Mesenchymal stem cell (in vitro differentiated cells and primary cell): ENCODE results near the gene SIK3.
"Not testable (repeated sequence)": the region's sequence is repeated elsewhere in the genome, so short reads cannot be mapped to it uniquely, and the experiment has no call there.

Source experiments
- DNase-seq: peaks from one replicate; pipeline ENCODE4 v3.0.0-alpha.2; 2013
- H2AFZ ChIP-seq: one replicate; pipeline ENCODE4 v1.6.1; 2013; ENCODE audit warnings: low read depth, mild to moderate bottlenecking, control low read depth, inconsistent platforms, low read length, moderate library complexity
- H2AK5ac ChIP-seq: 2 replicates; pipeline ENCODE4 v1.6.1; 2013; ENCODE audit warnings: low read length, moderate library complexity, mild to moderate bottlenecking, inconsistent platforms; ENCODE audit not compliant: severe bottlenecking
- H2BK120ac ChIP-seq: one replicate; pipeline ENCODE4 v1.6.1; 2013; ENCODE audit warnings: low read depth, mild to moderate bottlenecking, inconsistent platforms, low read length, moderate library complexity
- H2BK12ac ChIP-seq, 2 experiments: one replicate each; pipeline ENCODE4 v1.6.1; 2013; ENCODE audit warnings: inconsistent platforms in 2 of 2, low read length in 2 of 2, mild to moderate bottlenecking in 2 of 2, moderate library complexity in 2 of 2, control low read depth in 1 of 2
- H2BK15ac ChIP-seq: one replicate; pipeline ENCODE4 v1.6.1; 2013; ENCODE audit warnings: mild to moderate bottlenecking, low read depth, inconsistent platforms; ENCODE audit not compliant: poor library complexity, severe bottlenecking
- H2BK5ac ChIP-seq: 2 replicates; pipeline ENCODE4 v1.6.1; 2013; ENCODE audit warnings: low read depth, mild to moderate bottlenecking, low read length, control low read depth, inconsistent platforms; ENCODE audit not compliant: poor library complexity, severe bottlenecking
- H3K14ac ChIP-seq, 2 experiments: one replicate each; pipeline ENCODE4 v1.6.1; 2013; ENCODE audit warnings: inconsistent platforms in 2 of 2, low read length in 2 of 2, control low read depth in 1 of 2, mild to moderate bottlenecking in 1 of 2, moderate library complexity in 1 of 2
- H3K18ac ChIP-seq, 2 experiments: one replicate each; pipeline ENCODE4 v1.6.1; 2013; ENCODE audit warnings: inconsistent platforms in 2 of 2, low read length in 2 of 2, control low read depth in 1 of 2, low read depth in 1 of 2, mild to moderate bottlenecking in 1 of 2
- H3K23ac ChIP-seq, 2 experiments: one replicate each; pipeline ENCODE4 v1.6.1; 2013; ENCODE audit warnings: inconsistent platforms in 2 of 2, low read length in 2 of 2, mild to moderate bottlenecking in 2 of 2, moderate library complexity in 2 of 2, control low read depth in 1 of 2
- H3K27ac ChIP-seq: 2 replicates; pipeline ENCODE4 v1.5.1; 2013; ENCODE audit warnings: mild to moderate bottlenecking, moderate library complexity, low read length, control low read depth, inconsistent platforms; ENCODE audit not compliant: poor library complexity, severe bottlenecking
- H3K27me3 ChIP-seq, 2 experiments: 2 replicates each; pipeline versions ENCODE4 v1.6.1 to v1.7.0; 2013; ENCODE audit warnings: low read length in 2 of 2, mild to moderate bottlenecking in 2 of 2, moderate library complexity in 2 of 2, control low read depth in 1 of 2, inconsistent platforms in 1 of 2; ENCODE audit not compliant: control insufficient read depth in 1 of 2, insufficient read depth in 1 of 2
- H3K36me3 ChIP-seq, 2 experiments: 2 replicates each; pipeline versions ENCODE4 v1.6.1 to v1.7.0; 2013; ENCODE audit warnings: low read length in 2 of 2, control low read depth in 1 of 2, inconsistent platforms in 1 of 2, low read depth in 1 of 2, mild to moderate bottlenecking in 1 of 2; ENCODE audit not compliant: insufficient read depth in 2 of 2, control insufficient read depth in 1 of 2
- H3K4ac ChIP-seq, 2 experiments: one replicate each; pipeline ENCODE4 v1.6.1; 2013; ENCODE audit warnings: inconsistent platforms in 2 of 2, low read length in 2 of 2, mild to moderate bottlenecking in 2 of 2, moderate library complexity in 2 of 2, control low read depth in 1 of 2, low read depth in 1 of 2
- H3K4me1 ChIP-seq: 2 replicates; pipeline ENCODE4 v1.6.1; 2013; ENCODE audit warnings: low read depth, low read length, control low read depth; ENCODE audit not compliant: control insufficient read depth, insufficient read depth
- H3K4me2 ChIP-seq: 2 replicates; pipeline ENCODE4 v1.6.1; 2013; ENCODE audit warnings: low read length, mild to moderate bottlenecking, inconsistent platforms; ENCODE audit not compliant: poor library complexity, severe bottlenecking
- H3K4me3 ChIP-seq, 2 experiments: 2 replicates each; pipeline versions ENCODE4 v1.5.1 to v1.7.0; 2013; ENCODE audit warnings: low read length in 2 of 2, mild to moderate bottlenecking in 2 of 2, control low read depth in 1 of 2, low read depth in 1 of 2; ENCODE audit not compliant: insufficient read depth in 1 of 2
- H3K79me1 ChIP-seq: replicated peaks from 2 replicates; pipeline ENCODE4 v1.6.1; 2013; ENCODE audit warnings: mild to moderate bottlenecking, control low read depth, low read length, inconsistent platforms; ENCODE audit not compliant: poor library complexity, severe bottlenecking
- H3K9ac ChIP-seq: 2 replicates; pipeline ENCODE4 v1.7.0; 2013; ENCODE audit warnings: mild to moderate bottlenecking, low read length, moderate library complexity
- H3K9me3 ChIP-seq: 2 replicates; pipeline ENCODE4 v1.7.0; 2013; ENCODE audit warnings: mild to moderate bottlenecking, low read length; ENCODE audit not compliant: control insufficient read depth
- H4K8ac ChIP-seq: one replicate; pipeline ENCODE4 v1.6.1; 2013; ENCODE audit warnings: inconsistent platforms, mild to moderate bottlenecking, low read length, moderate library complexity
- H4K91ac ChIP-seq: one replicate; pipeline ENCODE4 v1.6.1; 2013; ENCODE audit warnings: mild to moderate bottlenecking, low read length, inconsistent platforms
- WGBS: methylation state at CpG from one replicate; pipeline ENCODE4 v1.1.7; 2013; ENCODE audit warnings: mixed read lengths; 5-methylcytosine and 5-hydroxymethylcytosine counted together

Gene SIK3

DNA sequence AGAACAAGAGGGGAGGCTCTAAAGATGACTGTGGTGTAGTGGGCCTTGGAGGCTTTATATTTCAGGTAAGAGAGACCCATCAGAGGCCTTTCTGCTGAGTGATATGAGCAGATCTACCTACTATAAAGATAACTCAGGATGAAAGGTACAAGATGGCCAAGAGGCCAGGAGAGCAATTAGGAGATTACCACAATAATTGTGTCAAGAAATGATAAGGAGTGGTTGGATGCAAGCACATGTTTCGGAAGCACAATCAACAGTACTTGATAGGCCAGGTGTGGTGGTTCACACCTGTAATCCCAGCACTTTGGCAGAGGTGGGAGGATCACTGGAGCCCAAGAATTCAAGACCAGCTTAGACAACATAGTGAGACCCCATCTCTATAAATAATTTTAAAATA lies 43.8 kb downstream of the SIK3 start:
- Histone ChIP-seq H3K4me1 (no peaks in the 10 kb centered on the region), H3K4me3 (no peak overlapping the region), H3K14ac (no peak overlapping the region), H3K27me3 (no peaks in the 10 kb centered on the region), H3K4ac (no peak overlapping the region), H2BK5ac (no peak overlapping the region), H2BK12ac (no peak overlapping the region), H3K18ac (no peak overlapping the region), H3K36me3 (no peaks in the 10 kb centered on the region), H2AFZ (no peak overlapping the region), H2BK15ac (no peak overlapping the region), H2AK5ac (no peak overlapping the region), H4K91ac (no peak overlapping the region), H3K9ac (no peak overlapping the region), H2BK120ac (no peak overlapping the region), H3K4me2 (no peak overlapping the region), H3K79me1 (peaks cover 28% of the 10 kb centered on the region), H4K8ac (no peak overlapping the region), H3K23ac (no peak overlapping the region), H3K9me3 (no peaks in the 10 kb centered on the region), H3K27ac (no peak overlapping the region)
- DNase-seq, result no peak
- 100% methylated on average over 1 of the region's 1 CpG for WGBS

DNA sequence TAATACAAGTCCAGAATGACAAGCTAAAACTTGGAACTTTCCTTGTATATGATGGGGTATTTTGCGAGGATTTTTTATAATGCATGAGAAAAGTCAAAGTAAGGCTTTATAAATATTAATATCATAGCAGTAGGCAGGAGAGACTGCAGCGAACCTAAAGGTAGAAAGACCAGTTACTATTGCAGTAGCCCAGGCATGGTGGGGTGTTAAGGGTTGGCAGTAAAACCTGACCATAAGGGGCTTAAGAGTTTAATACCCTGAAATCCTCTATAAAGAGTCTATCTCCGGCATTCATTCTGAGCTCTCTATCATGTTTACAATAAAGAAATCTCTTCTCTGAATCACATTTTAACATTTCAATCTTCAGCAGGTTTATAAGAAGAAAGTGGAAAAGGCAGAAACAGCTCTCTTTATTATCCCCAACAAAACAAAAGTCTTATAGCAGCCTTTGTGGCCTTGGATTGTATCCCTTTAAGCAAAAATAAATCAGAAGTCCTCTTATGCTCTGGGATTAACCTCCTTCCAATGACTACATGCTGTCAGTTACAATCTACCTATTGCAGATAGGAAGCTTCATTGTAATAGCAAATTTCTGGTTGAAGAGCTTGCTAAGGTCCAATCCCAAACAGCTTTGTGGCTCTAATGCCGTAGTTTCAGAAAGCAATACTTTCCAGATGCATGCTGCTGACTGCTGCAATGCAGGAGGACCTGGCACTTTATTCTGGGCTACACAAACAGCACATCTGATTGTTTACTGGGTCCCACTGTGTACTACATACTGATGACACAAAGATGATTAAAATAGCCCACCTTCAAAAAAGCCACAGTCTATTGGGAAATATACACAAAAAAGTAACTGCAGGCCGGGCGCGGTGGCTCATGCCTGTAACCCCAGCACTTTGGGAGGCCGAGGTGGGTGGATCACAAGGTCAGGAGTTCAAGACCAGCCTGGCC lies 45.8 kb downstream of the SIK3 start:
- H2BK15ac ChIP-seq, result no peak overlapping the region
- H3K9me3 ChIP-seq, result no peaks in the 10 kb centered on the region
- H3K4me3 ChIP-seq, result no peak overlapping the region
- no peak for DNase-seq
- no peak overlapping the region for H3K14ac ChIP-seq
- no peak overlapping the region for H2BK12ac ChIP-seq
- no peak overlapping the region for H3K18ac ChIP-seq
- no peak overlapping the region for H2AK5ac ChIP-seq
- H3K4me2 ChIP-seq, result no peak overlapping the region
- H4K91ac ChIP-seq, result no peak overlapping the region
- no peak overlapping the region for H3K27ac ChIP-seq
- H3K27me3 ChIP-seq, result no peaks in the 10 kb centered on the region
- H3K79me1 ChIP-seq, result peaks cover 34% of the 10 kb centered on the region
- no peak overlapping the region for H2BK120ac ChIP-seq
- no peak overlapping the region for H2AFZ ChIP-seq
- no peak overlapping the region for H4K8ac ChIP-seq
- no peak overlapping the region for H3K9ac ChIP-seq
- no peak overlapping the region for H3K23ac ChIP-seq
- H3K4ac ChIP-seq, result no peak overlapping the region
- H2BK5ac ChIP-seq, result no peak overlapping the region
- WGBS, result 97% methylated on average over 8 of the region's 8 CpGs
- H3K4me1 ChIP-seq, result no peaks in the 10 kb centered on the region
- no peaks in the 10 kb centered on the region for H3K36me3 ChIP-seq

- not testable (repeated sequence) for H3K4ac ChIP-seq, H3K4me3 ChIP-seq, H3K36me3 ChIP-seq, H3K27me3 ChIP-seq, H3K14ac ChIP-seq, H2BK120ac ChIP-seq, H3K9me3 ChIP-seq, H3K23ac ChIP-seq, H2AK5ac ChIP-seq, H4K8ac ChIP-seq, H3K4me1 ChIP-seq, H4K91ac ChIP-seq, H3K18ac ChIP-seq, H2BK12ac ChIP-seq, H2AFZ ChIP-seq, H3K27ac ChIP-seq, H3K9ac ChIP-seq, H2BK15ac ChIP-seq, H2BK5ac ChIP-seq, H3K4me2 ChIP-seq, DNase-seq
- 92% methylated on average over 4 of the region's 9 CpGs for WGBS
- H3K79me1 ChIP-seq, result peaks cover 28% of the 10 kb centered on the region
Observed at GRCh38 chr11:117050121-117050520, 48.1 kb downstream of the SIK3 start.

GRCh38 chr11:117046627-117047026 lies 51.6 kb downstream of the SIK3 start:
- WGBS, result 96% methylated on average over 4 of the region's 5 CpGs
- H3K79me1 ChIP-seq, result peaks cover 25% of the 10 kb centered on the region

More at GRCh38 chr11:117046627-117047026, 51.6 kb downstream of the SIK3 start:
- not testable (repeated sequence) for H3K4ac ChIP-seq, H4K91ac ChIP-seq, H3K9me3 ChIP-seq, H3K4me2 ChIP-seq, H2BK120ac ChIP-seq, H2AFZ ChIP-seq, H3K23ac ChIP-seq, H4K8ac ChIP-seq, H2BK12ac ChIP-seq, H3K27ac ChIP-seq, H3K36me3 ChIP-seq, H3K4me1 ChIP-seq, H3K27me3 ChIP-seq, H3K18ac ChIP-seq, H3K14ac ChIP-seq, DNase-seq, H3K9ac ChIP-seq, H3K4me3 ChIP-seq, H2AK5ac ChIP-seq, H2BK15ac ChIP-seq, H2BK5ac ChIP-seq
